Measurements from ENCODE around the gene EMP3.
"Not testable (repeated sequence)": the region's sequence is repeated elsewhere in the genome, so short reads cannot be mapped to it uniquely, and the experiment has no call there.

The EMP3 gene

GRCh38 chr19:48371367-48371766, 46.0 kb downstream of the EMP3 start:
- no peak for DNase-seq

- DNase-seq: not testable (repeated sequence)
These were observed 46.4 kb downstream of the EMP3 start for GRCh38 chr19:48371771-48372170.

GRCh38 chr19:48372904-48373303, 47.6 kb downstream of the EMP3 start:
- peak in 6 of 58 donors; percentile 9 to 38 (median 20) for DNase-seq

- no peak for DNase-seq
These were observed 48.2 kb downstream of the EMP3 start for GRCh38 chr19:48373567-48373966.

- no peak for DNase-seq
These were observed 52.8 kb downstream of the EMP3 start for GRCh38 chr19:48378194-48378570.

GRCh38 chr19:48379058-48379457, 53.7 kb downstream of the EMP3 start:
- DNase-seq: no peak
